K562 (cell line): Measurements from ENCODE around the gene PACS2. TPM values are rescaled to one million over a fixed set of nuclear protein-coding genes. Genes with fewer than 3 reads are reported as not detected.

Experiments used
- ATAC-seq: fragments of 200-7000 bp; cut with Tn5 transposase; 3 replicates; pipeline ENCODE4 v1.9.1; 2020; ENCODE audit warnings: moderate library complexity
- BruUV-seq: library from RNA; stranded (reverse); fragments of 400-500 nt; replicated peaks from 2 replicates; lab custom pipeline; 2021; lab: Mats Ljungman, UMichigan
- CTCF ChIA-PET: fragments of 300-600 bp; formaldehyde crosslinking; extraction: SDS; loops from one replicate; lab custom pipeline; 2021; ENCODE audit warnings: low intra/inter-chr PET ratio; lab: Yijun Ruan, JAX
- POLR2A ChIA-PET: fragments of 300-600, 350-650 bp; sonication (Branson Sonifier 250); formaldehyde crosslinking; extraction: SDS; loops from one replicate; lab custom pipeline; 2021; ENCODE audit warnings: antibody characterized with exemption, inconsistent platforms; lab: Yijun Ruan, JAX
- DNase-seq, 4 experiments: peaks; one replicate each; pipeline versions ENCODE4 v3.0.0 to v3.0.0-alpha.2; 2011 to 2018; ENCODE audit warnings: low spot score in 3 of 4, mixed read lengths in 3 of 4; ENCODE audit errors: extremely low read depth in 1 of 4
- FAIRE-seq: peaks from 2 replicates; lab custom pipeline; 2011; peaks lifted over from hg19 to GRCh38; lab: Jason Lieb, UNC
- H2AFZ ChIP-seq: 2 replicates; pipeline ENCODE4 v1.6.0; 2011; ENCODE audit warnings: low read depth, low read length, control low read depth, inconsistent platforms
- H3K27ac ChIP-seq: fragments of 200-600 bp; 3 replicates; pipeline ENCODE4 v1.8.0; 2011; ENCODE audit warnings: low read depth, mild to moderate bottlenecking, control low read depth, inconsistent platforms, low read length, moderate library complexity, mixed read lengths; ENCODE audit errors: extremely low read depth
- H3K27me3 ChIP-seq, 2 experiments: fragments of 300-600 bp in 1 of 2; 2 replicates in 1 of 2; 3 replicates in 1 of 2; pipeline versions ENCODE4 v1.6.0 to v1.8.0; 2011; ENCODE audit warnings: inconsistent platforms in 2 of 2, low read length in 2 of 2, mild to moderate bottlenecking in 1 of 2, mixed read lengths in 1 of 2, moderate library complexity in 1 of 2; ENCODE audit not compliant: control insufficient read depth in 2 of 2, insufficient read depth in 2 of 2
- H3K36me3 ChIP-seq: fragments of 300-600 bp; 3 replicates; pipeline ENCODE4 v1.8.0; 2011; ENCODE audit warnings: mild to moderate bottlenecking, low read length, inconsistent platforms; ENCODE audit not compliant: control insufficient read depth, insufficient read depth
- H3K4me1 ChIP-seq, 2 experiments: fragments of 200-600 bp in 1 of 2; replicated peaks in 1 of 2; 2 replicates in 1 of 2; 3 replicates in 1 of 2; pipeline versions ENCODE4 v1.5.1 to v1.8.0; 2011; ENCODE audit warnings: inconsistent platforms in 2 of 2, low read length in 2 of 2, mild to moderate bottlenecking in 1 of 2, mixed read lengths in 1 of 2, moderate library complexity in 1 of 2; ENCODE audit not compliant: control insufficient read depth in 2 of 2, insufficient read depth in 2 of 2
- H3K4me2 ChIP-seq: 2 replicates; pipeline ENCODE4 v1.6.1; 2011; ENCODE audit warnings: low read length, control low read depth, inconsistent platforms, mixed read lengths; ENCODE audit not compliant: insufficient read depth
- H3K4me3 ChIP-seq: fragments of 200-600 bp; sonication (generic), shearing (Covaris generic); 2 replicates; pipeline ENCODE4 v1.5.1; 2016; ENCODE audit warnings: control low read depth, inconsistent platforms
- H3K79me2 ChIP-seq: fragments of 200-600 bp; 3 replicates; pipeline ENCODE4 v1.8.0; 2011; ENCODE audit warnings: low read length, inconsistent platforms; ENCODE audit not compliant: control insufficient read depth, insufficient read depth
- H3K9ac ChIP-seq, 2 experiments: 2 replicates each; pipeline versions ENCODE4 v1.6.0 to v1.6.1; 2011; ENCODE audit warnings: low read depth in 2 of 2, low read length in 2 of 2, control low read depth in 1 of 2, inconsistent platforms in 1 of 2, mild to moderate bottlenecking in 1 of 2, mixed read lengths in 1 of 2; ENCODE audit not compliant: insufficient read depth in 1 of 2
- H3K9me1 ChIP-seq: one replicate; pipeline ENCODE4 v1.6.0; 2011; ENCODE audit warnings: inconsistent platforms, mild to moderate bottlenecking, low read length, moderate library complexity; ENCODE audit not compliant: control insufficient read depth, insufficient read depth
- H3K9me3 ChIP-seq: replicated peaks from 2 replicates; pipeline ENCODE4 v1.5.1; 2011; ENCODE audit warnings: low read depth, low read length, inconsistent platforms; ENCODE audit not compliant: control insufficient read depth, insufficient read depth
- H4K20me1 ChIP-seq: replicated peaks from 2 replicates; pipeline ENCODE4 v1.6.1; 2011; ENCODE audit warnings: low read length, inconsistent platforms, mixed read lengths; ENCODE audit not compliant: control insufficient read depth, insufficient read depth
- BRCA1 ChIP-seq, 2 experiments: fragments of 450-650 bp in 1 of 2; sonication (generic) in 1 of 2; formaldehyde crosslinking in 1 of 2; IDR thresholded peaks; 2 replicates each; pipeline versions ENCODE4 v1.5.0 to v1.6.1; 2017 to 2020; ENCODE audit warnings: mild to moderate bottlenecking in 1 of 2, missing genetic modification reagents in 1 of 2
- FOXJ3 ChIP-seq: sonication (generic); formaldehyde crosslinking; IDR thresholded peaks from 2 replicates; pipeline ENCODE4 v1.4.0; 2020; ENCODE audit warnings: mild to moderate bottlenecking, missing genetic modification reagents
- IRF1 ChIP-seq: sonication (generic); formaldehyde crosslinking; IDR thresholded peaks from 2 replicates; pipeline ENCODE4 v1.8.0; 2022; ENCODE audit warnings: missing genetic modification reagents, mild to moderate bottlenecking, borderline replicate concordance
- MEF2D ChIP-seq: conservative IDR thresholded peaks from 2 replicates; pipeline ENCODE4 v1.6.1; 2016; ENCODE audit warnings: low read depth, missing genetic modification characterization, missing compliant biosample characterization
- NELFE ChIP-seq: IDR thresholded peaks from 2 replicates; pipeline ENCODE4 v1.6.1; 2011; ENCODE audit warnings: mild to moderate bottlenecking; ENCODE audit not compliant: insufficient read depth, insufficient read length
- SLC30A9 ChIP-seq: fragments of 250-450 bp; sonication (Bioruptor Pico); IDR thresholded peaks from 2 replicates; pipeline ENCODE4 v1.8.0; 2022; ENCODE audit warnings: mild to moderate bottlenecking, moderate library complexity
- SOX6 ChIP-seq: fragments of 450-650 bp; IDR thresholded peaks from 2 replicates; pipeline ENCODE4 v1.6.1; 2014; ENCODE audit warnings: mild to moderate bottlenecking
- WGBS: fragments of 100-300 bp; shearing (Covaris generic); methylation state at CpG from one replicate; pipeline ENCODE4 v1.1.6; 2016; ENCODE audit warnings: low coverage, mixed read lengths; ENCODE audit not compliant: insufficient coverage; ENCODE audit errors: missing lambda C conversion rate; 5-methylcytosine and 5-hydroxymethylcytosine counted together
- in situ Hi-C: fragments of 300-500 bp; cut with MboI; formaldehyde crosslinking; loops from 4 replicates; pipeline ENCODE4 v1.15.0; 2018; ENCODE audit warnings: inconsistent platforms, mixed read lengths
- intact Hi-C: fragments of 100-400 bp; cut with micrococcal nuclease; formaldehyde crosslinking; loops from 2 replicates; pipeline ENCODE4 v1.14.2; 2022
- polyA plus RNA-seq, 8 experiments: library from polyadenylated mRNA; depleted of rRNA in 4 of 8; stranded (reverse) in 5 of 8; unstranded in 3 of 8; fragments of >200 nt; fragmentation: Nextera tagmentation in 2 of 8; fragmentation: Illumina TruSeq in 1 of 8; extraction: Ambion mirVana in 2 of 8; extraction: Trizol in 1 of 8; gene quantifications; 2 replicates each; pipeline versions ENCODE4 v1.2.1 to v1.2.3, GENCODE V29; 2011 to 2014; ENCODE audit warnings: inconsistent platforms in 1 of 8, missing spikeins in 1 of 8
- total RNA-seq, 7 experiments: library from RNA; depleted of rRNA in 6 of 7; stranded (reverse); fragments of >200 nt in 6 of 7; fragmentation: Illumina TruSeq in 2 of 7; extraction: Trizol in 2 of 7; gene quantifications; 2 replicates each; pipeline versions ENCODE4 v1.2.1 to v1.2.3, GENCODE V29; 2011 to 2021; ENCODE audit warnings: low replicate concordance in 1 of 7
- TF ChIP-seq, protein P1 (sequence below): IDR thresholded peaks from 2 replicates; pipeline ENCODE4 v1.6.1; 2012; ENCODE audit warnings: low read depth, low read length, improper control_type of control experiment, borderline replicate concordance
- TF ChIP-seq, protein P2 (sequence below): fragments of 450-650 bp; IDR thresholded peaks from 2 replicates; pipeline ENCODE4 v1.6.1; 2017; ENCODE audit warnings: antibody characterized with exemption
- TF ChIP-seq, protein P3 (sequence below), 2 experiments: fragments of 450-650 bp; IDR thresholded peaks; 2 replicates each; pipeline ENCODE4 v1.6.1; 2018; ENCODE audit warnings: mild to moderate bottlenecking in 2 of 2, low read depth in 1 of 2; ENCODE audit not compliant: partially characterized antibody in 2 of 2
- TF ChIP-seq, protein P4 (sequence below): fragments of 250-450 bp; sonication (Bioruptor Pico); IDR thresholded peaks from 2 replicates; pipeline ENCODE4 v1.4.0; 2020; ENCODE audit warnings: mild to moderate bottlenecking, moderate library complexity

The PACS2 gene
- total and polyA plus RNA-seq, 9 of the 15 experiments (the other 6 are each of a cell fraction or from before 2014, with no cell fraction given) = 0.11 to 20.8 (median 9.9) TPM

GRCh38 chr14:105283899-105284298 lies 30.6 kb upstream of the PACS2 start:
- Histone ChIP-seq H3K4me3 (no peak overlapping the region), H4K20me1 (peaks cover 4% of the 10 kb centered on the region; the same call in 1 of the 2 replicates), H3K9me3 (no peaks in the 10 kb centered on the region), H3K4me2 (no peak overlapping the region), H3K27ac (no peak overlapping the region), H3K9me1 (no peaks in the 10 kb centered on the region), H3K9ac (peak overlapping the region in 1 of 2 experiments; percentile 52; a peak in 1 of 4 replicates), H3K79me2 (peaks cover 6% of the 10 kb centered on the region; the same call in 2 of the 3 replicates), H3K27me3 (no peaks in the 10 kb centered on the region), H3K36me3 (peaks cover 3% of the 10 kb centered on the region; the same call in 1 of the 3 replicates), H2AFZ (no peak overlapping the region), H3K4me1 (peaks cover 0 to 9% of the 10 kb centered on the region in 2 experiments; a peak in 2 of 5 replicates)
- ATAC-seq (no peak), FAIRE-seq (no peak), DNase-seq (peak in 1 of 4 experiments; percentile 2)
- intact Hi-C loops (loop anchor here (5.0 kb wide), 1 partner anchor 82 kb away; no protein-coding TSS in a partner anchor), in situ Hi-C loops (loop anchor here (10.0 kb wide), 1 partner anchor 189 kb away; no protein-coding TSS in a partner anchor)
- 74% methylated on average over 10 of the region's 15 CpGs for WGBS
- ChIA-PET CTCF (no interaction called here), POLR2A (interaction anchor here (0.6 to 1.0 kb wide), 2 partner anchors 9 to 13 kb away, joined by 3 read pairs; no protein-coding TSS in a partner anchor)
- BruUV-seq = no TSS peak
- TF ChIP-seq FOXJ3 (CRISPR knock-in tag) = no peak
- TF ChIP-seq, protein P1, sequence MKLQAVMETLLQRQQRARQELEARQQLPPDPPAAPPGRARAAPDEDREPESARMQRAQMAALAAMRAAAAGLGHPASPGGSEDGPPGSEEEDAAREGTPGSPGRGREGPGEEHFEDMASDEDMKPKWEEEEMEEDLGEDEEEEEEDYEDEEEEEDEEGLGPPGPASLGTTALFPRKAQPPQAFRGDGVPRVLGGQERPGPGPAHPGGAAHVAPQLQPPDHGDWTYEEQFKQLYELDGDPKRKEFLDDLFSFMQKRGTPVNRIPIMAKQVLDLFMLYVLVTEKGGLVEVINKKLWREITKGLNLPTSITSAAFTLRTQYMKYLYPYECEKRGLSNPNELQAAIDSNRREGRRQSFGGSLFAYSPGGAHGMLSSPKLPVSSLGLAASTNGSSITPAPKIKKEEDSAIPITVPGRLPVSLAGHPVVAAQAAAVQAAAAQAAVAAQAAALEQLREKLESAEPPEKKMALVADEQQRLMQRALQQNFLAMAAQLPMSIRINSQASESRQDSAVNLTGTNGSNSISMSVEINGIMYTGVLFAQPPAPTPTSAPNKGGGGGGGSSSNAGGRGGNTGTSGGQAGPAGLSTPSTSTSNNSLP = no peak
- no peak for TF ChIP-seq SOX6
- TF ChIP-seq IRF1 (CRISPR knock-in tag) = no peak
- no peak for TF ChIP-seq SLC30A9 (CRISPR knock-in tag)
- TF ChIP-seq NELFE = no peak
- TF ChIP-seq, protein P2, sequence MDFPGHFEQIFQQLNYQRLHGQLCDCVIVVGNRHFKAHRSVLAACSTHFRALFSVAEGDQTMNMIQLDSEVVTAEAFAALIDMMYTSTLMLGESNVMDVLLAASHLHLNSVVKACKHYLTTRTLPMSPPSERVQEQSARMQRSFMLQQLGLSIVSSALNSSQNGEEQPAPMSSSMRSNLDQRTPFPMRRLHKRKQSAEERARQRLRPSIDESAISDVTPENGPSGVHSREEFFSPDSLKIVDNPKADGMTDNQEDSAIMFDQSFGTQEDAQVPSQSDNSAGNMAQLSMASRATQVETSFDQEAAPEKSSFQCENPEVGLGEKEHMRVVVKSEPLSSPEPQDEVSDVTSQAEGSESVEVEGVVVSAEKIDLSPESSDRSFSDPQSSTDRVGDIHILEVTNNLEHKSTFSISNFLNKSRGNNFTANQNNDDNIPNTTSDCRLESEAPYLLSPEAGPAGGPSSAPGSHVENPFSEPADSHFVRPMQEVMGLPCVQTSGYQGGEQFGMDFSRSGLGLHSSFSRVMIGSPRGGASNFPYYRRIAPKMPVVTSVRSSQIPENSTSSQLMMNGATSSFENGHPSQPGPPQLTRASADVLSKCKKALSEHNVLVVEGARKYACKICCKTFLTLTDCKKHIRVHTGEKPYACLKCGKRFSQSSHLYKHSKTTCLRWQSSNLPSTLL = no peak
- TF ChIP-seq, protein P3, sequence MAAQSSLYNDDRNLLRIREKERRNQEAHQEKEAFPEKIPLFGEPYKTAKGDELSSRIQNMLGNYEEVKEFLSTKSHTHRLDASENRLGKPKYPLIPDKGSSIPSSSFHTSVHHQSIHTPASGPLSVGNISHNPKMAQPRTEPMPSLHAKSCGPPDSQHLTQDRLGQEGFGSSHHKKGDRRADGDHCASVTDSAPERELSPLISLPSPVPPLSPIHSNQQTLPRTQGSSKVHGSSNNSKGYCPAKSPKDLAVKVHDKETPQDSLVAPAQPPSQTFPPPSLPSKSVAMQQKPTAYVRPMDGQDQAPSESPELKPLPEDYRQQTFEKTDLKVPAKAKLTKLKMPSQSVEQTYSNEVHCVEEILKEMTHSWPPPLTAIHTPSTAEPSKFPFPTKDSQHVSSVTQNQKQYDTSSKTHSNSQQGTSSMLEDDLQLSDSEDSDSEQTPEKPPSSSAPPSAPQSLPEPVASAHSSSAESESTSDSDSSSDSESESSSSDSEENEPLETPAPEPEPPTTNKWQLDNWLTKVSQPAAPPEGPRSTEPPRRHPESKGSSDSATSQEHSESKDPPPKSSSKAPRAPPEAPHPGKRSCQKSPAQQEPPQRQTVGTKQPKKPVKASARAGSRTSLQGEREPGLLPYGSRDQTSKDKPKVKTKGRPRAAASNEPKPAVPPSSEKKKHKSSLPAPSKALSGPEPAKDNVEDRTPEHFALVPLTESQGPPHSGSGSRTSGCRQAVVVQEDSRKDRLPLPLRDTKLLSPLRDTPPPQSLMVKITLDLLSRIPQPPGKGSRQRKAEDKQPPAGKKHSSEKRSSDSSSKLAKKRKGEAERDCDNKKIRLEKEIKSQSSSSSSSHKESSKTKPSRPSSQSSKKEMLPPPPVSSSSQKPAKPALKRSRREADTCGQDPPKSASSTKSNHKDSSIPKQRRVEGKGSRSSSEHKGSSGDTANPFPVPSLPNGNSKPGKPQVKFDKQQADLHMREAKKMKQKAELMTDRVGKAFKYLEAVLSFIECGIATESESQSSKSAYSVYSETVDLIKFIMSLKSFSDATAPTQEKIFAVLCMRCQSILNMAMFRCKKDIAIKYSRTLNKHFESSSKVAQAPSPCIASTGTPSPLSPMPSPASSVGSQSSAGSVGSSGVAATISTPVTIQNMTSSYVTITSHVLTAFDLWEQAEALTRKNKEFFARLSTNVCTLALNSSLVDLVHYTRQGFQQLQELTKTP (IDR thresholded peaks at IDR 0.05; ENCODE audit: low read depth in 1 of 2, partially characterized antibody in 2 of 2) = no peak
- TF ChIP-seq, protein P4, sequence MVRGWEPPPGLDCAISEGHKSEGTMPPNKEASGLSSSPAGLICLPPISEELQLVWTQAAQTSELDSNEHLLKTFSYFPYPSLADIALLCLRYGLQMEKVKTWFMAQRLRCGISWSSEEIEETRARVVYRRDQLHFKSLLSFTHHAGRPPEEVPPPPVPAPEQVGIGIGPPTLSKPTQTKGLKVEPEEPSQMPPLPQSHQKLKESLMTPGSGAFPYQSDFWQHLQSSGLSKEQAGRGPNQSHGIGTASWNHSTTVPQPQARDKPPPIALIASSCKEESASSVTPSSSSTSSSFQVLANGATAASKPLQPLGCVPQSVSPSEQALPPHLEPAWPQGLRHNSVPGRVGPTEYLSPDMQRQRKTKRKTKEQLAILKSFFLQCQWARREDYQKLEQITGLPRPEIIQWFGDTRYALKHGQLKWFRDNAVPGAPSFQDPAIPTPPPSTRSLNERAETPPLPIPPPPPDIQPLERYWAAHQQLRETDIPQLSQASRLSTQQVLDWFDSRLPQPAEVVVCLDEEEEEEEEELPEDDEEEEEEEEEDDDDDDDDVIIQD (CRISPR knock-in tag) = no peak
- TF ChIP-seq BRCA1 (IDR thresholded peaks at IDR 0.05) = no peak
- TF ChIP-seq BRCA1 (CRISPR knock-in tag; IDR thresholded peaks at IDR 0.05) = no peak
- TF ChIP-seq MEF2D = no peak
